ENCODE results near the gene SLC25A21. TPM values are rescaled to one million over a fixed set of nuclear protein-coding genes. Genes with fewer than 3 reads are reported as not detected.
A peak's percentile ranks its signal among the peaks of the same experiment; 100 is the strongest.

Gene SLC25A21
- total RNA-seq, 1 donor from 2014 or later, result 2.3 TPM

DNA sequence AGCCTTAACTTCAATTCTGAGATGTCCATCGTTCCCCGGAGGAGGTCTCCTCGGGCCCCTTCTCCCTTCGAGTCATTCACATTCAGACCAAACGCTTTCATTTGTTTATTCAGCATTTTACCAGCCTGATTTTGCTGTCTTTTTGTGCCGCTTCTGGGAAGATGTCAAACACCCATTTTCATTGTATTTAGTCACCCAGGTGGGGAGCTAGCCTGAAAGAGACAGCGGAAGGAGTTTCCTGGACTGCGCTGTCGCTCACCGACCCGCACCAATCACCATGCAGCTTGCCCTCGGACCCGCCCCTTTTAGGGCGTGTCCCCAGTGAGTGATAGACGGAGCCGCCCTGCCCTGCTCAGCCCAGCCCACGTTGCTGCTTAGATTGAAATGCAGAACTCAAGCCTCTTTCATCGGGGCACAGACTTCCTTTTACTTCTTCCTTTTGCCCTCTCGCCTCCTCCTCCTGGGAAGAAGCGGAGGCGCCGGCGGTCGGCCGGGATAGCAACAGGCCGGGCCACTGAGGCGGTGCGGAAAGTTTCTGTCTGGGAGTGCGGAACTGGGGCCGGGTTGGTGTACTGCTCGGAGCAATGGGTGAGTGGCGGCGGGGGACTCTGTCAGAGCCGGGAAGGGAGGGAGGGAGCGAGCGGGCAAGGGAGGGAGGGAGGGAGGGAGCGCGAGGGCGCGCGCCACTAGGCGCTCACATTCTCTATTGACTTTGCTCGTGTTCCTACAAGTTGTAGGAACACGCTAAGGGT, 510.7 kb downstream of the SLC25A21 start, which contains the start of gene PAX9:
TSS of gene PAX9 (plus strand) at position 355 of the 752 bp plus-strand sequence. CDS start at position 585, 230 bp downstream.
- Mint-ChIP-seq H3K27me3 (ENCODE audit: low read depth) (peaks cover 99% of the 10 kb centered on the region), H3K36me3 (no peaks in the 10 kb centered on the region), H3K27ac (no peak within 1 kb of the TSS), H3K4me3 (peak within 1 kb of the TSS; percentile 72), H3K9me3 (no peaks in the 10 kb centered on the region), H3K4me1 (peaks cover 32% of the 10 kb centered on the region)
- peak in 1 of 2 experiments; percentile 90 for DNase-seq (ENCODE audit: low spot score in 2 of 2, unreplicated experiment in 2 of 2)
- TF ChIP-seq, protein P1, sequence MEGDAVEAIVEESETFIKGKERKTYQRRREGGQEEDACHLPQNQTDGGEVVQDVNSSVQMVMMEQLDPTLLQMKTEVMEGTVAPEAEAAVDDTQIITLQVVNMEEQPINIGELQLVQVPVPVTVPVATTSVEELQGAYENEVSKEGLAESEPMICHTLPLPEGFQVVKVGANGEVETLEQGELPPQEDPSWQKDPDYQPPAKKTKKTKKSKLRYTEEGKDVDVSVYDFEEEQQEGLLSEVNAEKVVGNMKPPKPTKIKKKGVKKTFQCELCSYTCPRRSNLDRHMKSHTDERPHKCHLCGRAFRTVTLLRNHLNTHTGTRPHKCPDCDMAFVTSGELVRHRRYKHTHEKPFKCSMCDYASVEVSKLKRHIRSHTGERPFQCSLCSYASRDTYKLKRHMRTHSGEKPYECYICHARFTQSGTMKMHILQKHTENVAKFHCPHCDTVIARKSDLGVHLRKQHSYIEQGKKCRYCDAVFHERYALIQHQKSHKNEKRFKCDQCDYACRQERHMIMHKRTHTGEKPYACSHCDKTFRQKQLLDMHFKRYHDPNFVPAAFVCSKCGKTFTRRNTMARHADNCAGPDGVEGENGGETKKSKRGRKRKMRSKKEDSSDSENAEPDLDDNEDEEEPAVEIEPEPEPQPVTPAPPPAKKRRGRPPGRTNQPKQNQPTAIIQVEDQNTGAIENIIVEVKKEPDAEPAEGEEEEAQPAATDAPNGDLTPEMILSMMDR (IDR thresholded peaks at IDR 0.05; ENCODE audit: unreplicated experiment), result no peak

DNA sequence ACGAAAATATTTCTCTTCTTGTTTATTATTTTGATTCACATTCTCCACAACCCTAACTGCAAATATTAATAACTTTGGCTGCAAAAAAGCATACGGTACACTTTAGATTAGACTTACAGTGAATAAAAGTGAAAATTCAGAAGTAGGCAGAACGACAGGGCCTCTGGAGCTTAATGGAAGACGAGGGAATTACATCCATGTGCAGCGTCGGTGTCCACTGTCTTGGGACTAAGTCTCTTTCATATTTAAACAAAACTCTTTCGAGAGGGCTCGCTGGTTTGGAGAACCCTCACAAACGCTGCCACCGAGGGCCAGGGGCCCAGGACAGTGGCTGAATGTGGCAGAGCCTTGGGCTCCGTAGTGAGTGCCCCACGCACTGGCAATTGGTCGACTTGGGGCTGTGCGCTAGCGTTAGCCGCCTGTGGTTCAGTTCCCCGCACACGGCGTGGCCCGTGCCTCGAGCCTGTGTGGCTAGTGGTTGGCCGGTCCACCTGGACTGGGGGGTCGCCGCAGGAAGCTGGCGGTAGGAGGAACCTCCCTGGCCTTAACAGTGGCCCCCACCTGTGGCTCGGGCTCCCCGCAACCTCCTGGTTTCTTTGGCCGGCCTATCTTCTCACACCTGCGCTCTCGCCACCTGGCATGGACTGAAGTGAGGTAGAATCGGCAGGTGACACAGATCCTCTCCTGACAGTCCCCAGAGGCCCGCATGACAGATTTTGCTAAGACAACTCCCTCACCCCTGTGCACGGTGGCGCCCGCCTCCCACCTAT, 511.5 kb downstream of the SLC25A21 start:
- Mint-ChIP-seq H3K27me3 (ENCODE audit: low read depth) (peaks cover 100% of the 10 kb centered on the region), H3K4me3 (peak overlapping the region; percentile 72), H3K4me1 (peaks cover 38% of the 10 kb centered on the region), H3K9me3 (no peaks in the 10 kb centered on the region), H3K36me3 (no peaks in the 10 kb centered on the region), H3K27ac (no peak overlapping the region)
- no peak for DNase-seq (ENCODE audit: low spot score in 2 of 2, unreplicated experiment in 2 of 2)
- TF ChIP-seq, protein P1 (IDR thresholded peaks at IDR 0.05; ENCODE audit: unreplicated experiment), result no peak

DNA sequence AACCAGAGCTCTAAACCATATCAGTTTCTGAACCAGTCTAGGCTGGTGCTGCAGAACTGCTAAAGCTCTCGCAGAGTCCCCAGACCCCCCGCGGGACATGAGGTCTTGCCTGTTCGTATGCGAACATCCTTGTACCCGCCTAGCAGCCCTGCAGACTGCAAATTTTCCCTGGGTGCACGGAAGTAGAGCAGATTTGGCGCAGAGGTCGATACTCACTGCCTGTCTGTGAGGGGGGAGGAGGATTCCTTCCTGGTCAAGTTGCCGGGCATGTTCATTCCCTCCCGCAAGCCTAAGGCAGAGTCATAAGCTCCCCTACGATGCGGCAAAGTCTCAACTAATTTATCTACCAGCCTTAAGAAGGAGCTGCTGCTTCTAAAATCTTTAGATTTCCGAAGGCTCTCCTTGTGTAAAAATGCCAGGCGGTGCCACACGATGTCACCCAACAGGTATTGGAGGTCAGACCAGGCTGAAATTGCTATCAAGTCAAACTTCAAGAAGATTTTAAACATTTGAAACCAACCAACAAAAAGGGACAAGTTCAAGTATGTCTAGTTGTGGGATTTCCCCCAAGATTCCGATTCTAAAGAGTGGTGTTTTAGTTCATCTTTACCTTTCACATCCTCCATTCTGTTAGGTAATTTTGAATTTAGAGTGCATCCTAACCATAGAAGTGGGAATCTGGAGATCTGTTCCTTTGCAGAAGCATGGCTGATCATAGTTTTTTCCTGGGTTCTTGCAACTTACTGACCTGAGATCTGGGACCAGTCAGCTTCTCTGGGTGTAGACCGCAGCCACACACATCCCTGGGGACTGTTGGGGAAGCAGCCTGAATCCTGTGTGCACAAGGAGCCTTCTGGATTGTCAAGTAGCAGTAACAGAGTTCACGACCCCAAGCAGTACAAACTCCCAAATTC, 512.3 kb downstream of the SLC25A21 start:
- Mint-ChIP-seq H3K27me3 (ENCODE audit: low read depth) (peaks cover 100% of the 10 kb centered on the region), H3K4me1 (peaks cover 42% of the 10 kb centered on the region), H3K36me3 (no peaks in the 10 kb centered on the region), H3K9me3 (no peaks in the 10 kb centered on the region), H3K4me3 (no peak overlapping the region), H3K27ac (no peak overlapping the region)
- TF ChIP-seq, protein P1 (IDR thresholded peaks at IDR 0.05; ENCODE audit: unreplicated experiment), result no peak
- no peak for DNase-seq (ENCODE audit: low spot score in 2 of 2, unreplicated experiment in 2 of 2)

DNA sequence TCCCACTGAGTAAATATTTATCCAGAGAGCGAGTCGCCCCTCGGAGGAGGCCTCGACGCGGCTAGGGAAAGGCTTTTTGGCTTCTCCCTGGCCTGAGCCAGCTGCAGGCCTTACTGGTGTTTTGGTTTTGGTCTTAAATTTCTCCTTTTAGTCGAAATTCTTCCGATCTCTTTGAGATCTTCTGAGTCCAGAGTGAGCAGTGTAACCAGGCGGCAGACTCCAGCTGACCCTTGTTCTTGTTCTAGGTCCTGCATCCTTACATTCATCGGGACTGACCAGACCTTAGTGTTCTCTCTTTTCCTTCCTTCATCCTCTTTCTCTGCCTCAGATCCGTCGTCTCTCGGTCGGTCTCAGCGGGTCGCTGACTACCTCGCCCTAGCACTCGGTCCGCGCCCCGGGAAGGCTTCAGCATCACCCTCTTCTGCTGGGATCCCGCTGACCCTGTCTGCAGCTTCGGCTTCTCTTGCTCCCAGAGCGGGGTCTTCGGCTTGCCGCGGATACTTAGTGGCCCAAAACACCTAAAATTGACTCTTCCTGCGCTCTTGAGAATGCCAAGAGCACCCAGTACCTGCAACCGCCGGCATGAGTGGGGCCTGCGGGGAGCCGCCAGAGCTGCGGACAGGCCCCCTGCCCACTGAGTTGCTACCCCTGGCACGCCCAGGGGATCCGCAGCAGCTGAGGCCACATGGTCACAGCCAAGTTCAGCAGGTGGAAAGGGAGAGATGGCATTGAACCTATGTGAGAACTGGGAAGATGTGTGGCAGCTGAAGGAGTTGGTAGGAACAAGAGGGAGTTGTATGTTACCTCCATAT, 513.2 kb downstream of the SLC25A21 start:
- TF ChIP-seq, protein P1 (IDR thresholded peaks at IDR 0.05; ENCODE audit: unreplicated experiment), result no peak
- H3K27ac Mint-ChIP-seq, result no peak overlapping the region
- peaks cover 42% of the 10 kb centered on the region for H3K4me1 Mint-ChIP-seq
- no peaks in the 10 kb centered on the region for H3K36me3 Mint-ChIP-seq
- no peaks in the 10 kb centered on the region for H3K9me3 Mint-ChIP-seq
- no peak overlapping the region for H3K4me3 Mint-ChIP-seq
- H3K27me3 Mint-ChIP-seq (ENCODE audit: low read depth), result peaks cover 100% of the 10 kb centered on the region
- DNase-seq (ENCODE audit: low spot score in 2 of 2, unreplicated experiment in 2 of 2), result no peak
